Small intestine (tissue), 7 donors: Measurements from ENCODE around the gene C1orf53. TPM values are rescaled to one million over a fixed set of nuclear protein-coding genes. Genes with fewer than 3 reads are reported as not detected.
"Not testable (repeated sequence)": the region's sequence is repeated elsewhere in the genome, so short reads cannot be mapped to it uniquely, and the experiment has no call there.

ENCODE experiments used
- DNase-seq, 2 donors: peaks; one replicate each; pipeline versions ENCODE4 v3.0.0 to v3.0.0-alpha.2; 2013
- FAIRE-seq: peaks from 2 replicates; lab custom pipeline; 2012; peaks lifted over from hg19 to GRCh38; lab: Jason Lieb, UNC
- H3K27ac ChIP-seq, 3 donors: one replicate each; pipeline ENCODE4 v1.5.1; 2013; ENCODE audit warnings: low read length in 2 of 3, mild to moderate bottlenecking in 2 of 3, control low read depth in 1 of 3, inconsistent platforms in 1 of 3, low read depth in 1 of 3, moderate library complexity in 1 of 3
- H3K27me3 ChIP-seq, 3 donors: one replicate each; pipeline ENCODE4 v1.6.1; 2013; ENCODE audit warnings: low read length in 3 of 3, inconsistent platforms in 1 of 3; ENCODE audit not compliant: control insufficient read depth in 3 of 3, insufficient read depth in 3 of 3
- H3K36me3 ChIP-seq, 3 donors: one replicate each; pipeline ENCODE4 v1.6.1; 2013; ENCODE audit warnings: low read length in 3 of 3, inconsistent platforms in 1 of 3, low read depth in 1 of 3, mild to moderate bottlenecking in 1 of 3, moderate library complexity in 1 of 3; ENCODE audit not compliant: control insufficient read depth in 3 of 3, insufficient read depth in 2 of 3
- H3K4me1 ChIP-seq, 3 donors: one replicate each; pipeline ENCODE4 v1.6.1; 2013; ENCODE audit warnings: low read length in 2 of 3, inconsistent platforms in 1 of 3, low read depth in 1 of 3, mild to moderate bottlenecking in 1 of 3, moderate library complexity in 1 of 3; ENCODE audit not compliant: control insufficient read depth in 3 of 3, insufficient read depth in 2 of 3
- H3K4me3 ChIP-seq, 3 donors: one replicate each; pipeline ENCODE4 v1.5.1; 2013; ENCODE audit warnings: low read length in 3 of 3, control low read depth in 1 of 3, inconsistent platforms in 1 of 3, low read depth in 1 of 3, mild to moderate bottlenecking in 1 of 3, moderate library complexity in 1 of 3
- H3K9me3 ChIP-seq, 2 donors: one replicate each; pipeline ENCODE4 v1.6.1; 2013; ENCODE audit warnings: low read depth in 1 of 2, low read length in 1 of 2; ENCODE audit not compliant: control insufficient read depth in 2 of 2, insufficient read depth in 1 of 2
- WGBS, 3 donors: extraction: QIAGEN DNeasy Blood & Tissue Kit; methylation state at CpG; one replicate each; pipeline ENCODE4 v1.1.7; 2013; 5-methylcytosine and 5-hydroxymethylcytosine counted together
- polyA plus RNA-seq, 4 donors: library from polyadenylated mRNA; stranded (reverse) in 3 of 4; unstranded in 1 of 4; fragments of 200-250 nt in 3 of 4; fragments of 120-200 nt in 1 of 4; gene quantifications; one replicate each; pipeline versions ENCODE4 v1.2.1 to v1.2.3, GENCODE V29; 2013
- donor health status: healthy with polysubstance abuse.
- donor health status: control.
- donor health status: control.
- donor health status: Bipolar disorder and iron deficiency.
- donor health status: healthy.

Gene C1orf53
- polyA plus RNA-seq, 4 donors: 8.6 to 16.8 (median 10.7) TPM

GRCh38 chr1:197933016-197933415 is 30.6 kb downstream of the C1orf53 start:
- 85 to 97% (median 94%) methylated on average over 1 of the region's 1 CpG for WGBS, 3 donors
- no peak for DNase-seq
- FAIRE-seq: no peak
- H3K4me1 ChIP-seq: peaks cover 0 to 2% (median 0%) of the 10 kb centered on the region in 3 donors
- no peaks in the 10 kb centered on the region for H3K36me3 ChIP-seq
- no peak overlapping the region for H3K4me3 ChIP-seq
- no peak overlapping the region for H3K27ac ChIP-seq
- peaks cover 0 to 20% (median 4%) of the 10 kb centered on the region in 3 donors for H3K27me3 ChIP-seq
- no peaks in the 10 kb centered on the region for H3K9me3 ChIP-seq

GRCh38 chr1:197933647-197934046 is 31.2 kb downstream of the C1orf53 start:
- Histone ChIP-seq H3K4me3 (no peak overlapping the region), H3K27ac (no peak overlapping the region), H3K4me1 (peaks cover 0 to 2% (median 0%) of the 10 kb centered on the region in 3 donors), H3K36me3 (no peaks in the 10 kb centered on the region), H3K9me3 (no peaks in the 10 kb centered on the region), H3K27me3 (peaks cover 0 to 14% (median 4%) of the 10 kb centered on the region in 3 donors)
- no peak for FAIRE-seq
- WGBS, 3 donors: 42 to 84% (median 78%) methylated on average over 1 of the region's 1 CpG
- DNase-seq: no peak

- Histone ChIP-seq H3K4me1 (no peaks in the 10 kb centered on the region), H3K9me3 (no peaks in the 10 kb centered on the region), H3K27ac (no peak overlapping the region), H3K36me3 (no peaks in the 10 kb centered on the region), H3K27me3 (peaks cover 0 to 6% (median 2%) of the 10 kb centered on the region in 3 donors), H3K4me3 (no peak overlapping the region)
- 80 to 93% (median 89%) methylated on average over 2 of the region's 2 CpGs for WGBS, 3 donors
- DNase-seq (no peak), FAIRE-seq (no peak)
These were observed 35.0 kb downstream of the C1orf53 start for GRCh38 chr1:197937381-197937780.

GRCh38 chr1:197937892-197938291 is 35.5 kb downstream of the C1orf53 start:
- Histone ChIP-seq H3K27ac (no peak overlapping the region), H3K4me1 (no peaks in the 10 kb centered on the region), H3K36me3 (no peaks in the 10 kb centered on the region), H3K4me3 (no peak overlapping the region), H3K9me3 (no peaks in the 10 kb centered on the region), H3K27me3 (peaks cover 0 to 6% (median 2%) of the 10 kb centered on the region in 3 donors)
- DNase-seq (no peak), FAIRE-seq (no peak)
- WGBS, 3 donors: 77 to 90% (median 84%) methylated on average over 6 of the region's 6 CpGs

GRCh38 chr1:197939159-197939980 is 36.9 kb downstream of the C1orf53 start:
- H3K9me3 ChIP-seq, H3K4me1 ChIP-seq, FAIRE-seq, H3K36me3 ChIP-seq, DNase-seq, H3K27ac ChIP-seq, H3K27me3 ChIP-seq, H3K4me3 ChIP-seq: not testable (repeated sequence)
- 76 to 82% (median 79%) methylated on average over 6 of the region's 6 CpGs for WGBS, 3 donors

GRCh38 chr1:197942042-197942441 is 39.6 kb downstream of the C1orf53 start:
- Histone ChIP-seq H3K36me3 (no peaks in the 10 kb centered on the region), H3K4me1 (no peaks in the 10 kb centered on the region), H3K27me3 (peaks cover 0 to 2% (median 0%) of the 10 kb centered on the region in 3 donors), H3K4me3 (no peak overlapping the region), H3K9me3 (no peaks in the 10 kb centered on the region), H3K27ac (no peak overlapping the region)
- DNase-seq: no peak
- FAIRE-seq: no peak
- whole genome bisulfite sequencing, 3 donors: 84 to 91% (median 87%) methylated on average over 2 of the region's 2 CpGs

GRCh38 chr1:197944485-197944884 is 42.1 kb downstream of the C1orf53 start:
- WGBS, 3 donors: 89 to 93% (median 91%) methylated on average over 4 of the region's 4 CpGs
- Histone ChIP-seq H3K36me3 (no peaks in the 10 kb centered on the region), H3K4me3 (no peak overlapping the region), H3K27ac (no peak overlapping the region), H3K9me3 (no peaks in the 10 kb centered on the region), H3K4me1 (no peaks in the 10 kb centered on the region), H3K27me3 (peaks cover 0 to 3% (median 0%) of the 10 kb centered on the region in 3 donors)
- DNase-seq (no peak), FAIRE-seq (no peak)

- 67 to 72% (median 67%) methylated on average over 8 of the region's 8 CpGs for WGBS, 3 donors
- no peaks in the 10 kb centered on the region for H3K9me3 ChIP-seq
- H3K27me3 ChIP-seq: peaks cover 0 to 3% (median 0%) of the 10 kb centered on the region in 3 donors
- DNase-seq (peak in 1 of 2 donors; percentile 14), FAIRE-seq (no peak)
- no peaks in the 10 kb centered on the region for H3K36me3 ChIP-seq
- no peaks in the 10 kb centered on the region for H3K4me1 ChIP-seq
- H3K27ac ChIP-seq: no peak overlapping the region
- no peak overlapping the region for H3K4me3 ChIP-seq
These were observed 46.8 kb downstream of the C1orf53 start for GRCh38 chr1:197948926-197949899.
